Spleen (tissue), 7 donors: ENCODE measurements around the gene FLG.

Experiments used
- CTCF ChIP-seq, 11 experiments: fragments of 200-600 bp in 7 of 11; fragments of 450-650 bp in 4 of 11; sonication (generic) in 4 of 11; IDR thresholded peaks in 8 of 11; conservative IDR thresholded peaks in 3 of 11; 1 replicate in 7 of 11; 2 replicates in 4 of 11; pipeline versions ENCODE4 v1.4.0 to v1.8.0; 2016 to 2021; ENCODE audit warnings: antibody characterized with exemption in 11 of 11, inconsistent platforms in 4 of 11, mild to moderate bottlenecking in 1 of 11
- POLR2AphosphoS5 ChIP-seq, 3 donors: sonication (generic); formaldehyde crosslinking; IDR thresholded peaks; one replicate each; pipeline ENCODE4 v1.5.1; 2017; ENCODE audit warnings: antibody characterized with exemption in 3 of 3
- donor health status: DM: no; HTN: no; CAD: no; lungs with moderate emphysema.
- donor health status: DM: no; HTN: no; CAD: no.
- donor health status: DM: no; HTN: no; CAD: no.

- TF ChIP-seq CTCF (IDR thresholded peaks at IDR 0.05 in 8 of 11, conservative IDR thresholded peaks at IDR 0.05 in 3 of 11) = no peak
- no peak for TF ChIP-seq POLR2AphosphoS5 (IDR thresholded peaks at IDR 0.05)
These were observed 24.6 kb upstream of the FLG start for GRCh38 chr1:152349611-152350010.
